Posterior vena cava (tissue), 2 donors: ENCODE results near the gene MEGF6. TPM values are rescaled to one million over a fixed set of nuclear protein-coding genes. Genes with fewer than 3 reads are reported as not detected.

Experiments used
- DNase-seq: peaks from one replicate; pipeline ENCODE4 v3.0.0-alpha.2; 2020; ENCODE audit warnings: low spot score
- intact Hi-C, 2 donors: fragments of 100-400 bp; cut with DNase I; formaldehyde crosslinking; loops; one replicate each; pipeline versions ENCODE4 v1.14.1 to v1.14.2; 2022 to 2023
- total RNA-seq, 2 donors: library from RNA; stranded (reverse); fragmentation: NEBNext Ultra II Directional; extraction: Animal tissue kit (Norgen Biotek cat#: 25700); gene quantifications; one replicate each; pipeline ENCODE4 v1.2.1, GENCODE V29; 2021
- donor health status: DM: yes; HTN: yes; CAD: no.
- donor health status: DM: yes; HTN: yes; CAD: no.

The MEGF6 gene
- total RNA-seq, 2 donors from 2014 or later, result 82.3 to 123 TPM

GRCh38 chr1:3566003-3566885, 45.1 kb downstream of the MEGF6 start:
- no peak for DNase-seq
- intact Hi-C loops, result loop anchor here in 1 of 2 donors (5.0 to 10.0 kb wide), 3 partner anchors 51 to 159 kb away; no protein-coding TSS in a partner anchor

GRCh38 chr1:3564921-3565831, 46.1 kb downstream of the MEGF6 start:
- intact Hi-C loops, result loop anchor here (2.0 to 10.0 kb wide), 4 partner anchors 52 to 160 kb away; no protein-coding TSS in a partner anchor
- no peak for DNase-seq

GRCh38 chr1:3563610-3564009, 47.7 kb downstream of the MEGF6 start:
- intact Hi-C loops, result loop anchor here (2.0 to 10.0 kb wide), 3 partner anchors 53 to 161 kb away; no protein-coding TSS in a partner anchor
- DNase-seq, result no peak

GRCh38 chr1:3563125-3563524, 48.2 kb downstream of the MEGF6 start:
- no peak for DNase-seq
- intact Hi-C loops, result loop anchor here in 1 of 2 donors (10.0 kb wide), 2 partner anchors 68 to 162 kb away; no protein-coding TSS in a partner anchor

- intact Hi-C loops, result loop anchor here in 1 of 2 donors (10.0 kb wide), 2 partner anchors 68 to 162 kb away; no protein-coding TSS in a partner anchor
- DNase-seq, result no peak
These were observed 48.6 kb downstream of the MEGF6 start for GRCh38 chr1:3562712-3563111.

GRCh38 chr1:3561702-3562101, 49.6 kb downstream of the MEGF6 start:
- no peak for DNase-seq
- intact Hi-C loops, result loop anchor here in 1 of 2 donors (10.0 kb wide), 2 partner anchors 67 to 163 kb away; no protein-coding TSS in a partner anchor

- intact Hi-C loops, result loop anchor here in 1 of 2 donors (10.0 kb wide), 2 partner anchors 66 to 164 kb away; no protein-coding TSS in a partner anchor
- no peak for DNase-seq
These were observed 50.3 kb downstream of the MEGF6 start for GRCh38 chr1:3560981-3561380.

- DNase-seq, result no peak
- intact Hi-C loops, result loop anchor here in 1 of 2 donors (10.0 kb wide), 2 partner anchors 66 to 164 kb away; no protein-coding TSS in a partner anchor
These were observed 50.9 kb downstream of the MEGF6 start for GRCh38 chr1:3560251-3560871.

- intact Hi-C loops, result no loop called here
- DNase-seq, result no peak
These were observed 53.1 kb downstream of the MEGF6 start for GRCh38 chr1:3558036-3558726.

- intact Hi-C loops, result no loop called here
- DNase-seq, result no peak
These were observed 53.9 kb downstream of the MEGF6 start for GRCh38 chr1:3557366-3557765.

GRCh38 chr1:3556336-3556735, 55.0 kb downstream of the MEGF6 start:
- intact Hi-C loops, result no loop called here
- DNase-seq, result no peak

GRCh38 chr1:3555131-3555920, 56.0 kb downstream of the MEGF6 start:
- intact Hi-C loops, result no loop called here

GRCh38 chr1:3553940-3554223, 57.4 kb downstream of the MEGF6 start:
- intact Hi-C loops, result no loop called here
- no peak for DNase-seq

More at GRCh38 chr1:3555131-3555920, 56.0 kb downstream of the MEGF6 start:
- DNase-seq, result no peak

GRCh38 chr1:3553166-3553939, 58.0 kb downstream of the MEGF6 start:
- intact Hi-C loops, result no loop called here
- DNase-seq, result no peak

- DNase-seq, result no peak
- intact Hi-C loops, result no loop called here
These were observed 58.6 kb downstream of the MEGF6 start for GRCh38 chr1:3552751-3553150.

- no peak for DNase-seq
- intact Hi-C loops, result no loop called here
These were observed 59.1 kb downstream of the MEGF6 start for GRCh38 chr1:3552176-3552575.

GRCh38 chr1:3551711-3552110, 59.6 kb downstream of the MEGF6 start:
- intact Hi-C loops, result no loop called here
- no peak for DNase-seq
